Astrocyte (in vitro differentiated cells and primary cell): ENCODE data around the gene ZNF629.

ENCODE experiments used
- EZH2 ChIP-seq: IDR thresholded peaks from 2 replicates; pipeline ENCODE4 v1.6.1; 2012; ENCODE audit warnings: mild to moderate bottlenecking, low read length, inconsistent platforms; ENCODE audit not compliant: insufficient read depth
- TF ChIP-seq, protein P1 (sequence below): IDR thresholded peaks from 2 replicates; pipeline ENCODE4 v1.5.1; 2011; ENCODE audit warnings: low read depth, mild to moderate bottlenecking, inconsistent platforms, low read length, moderate library complexity; ENCODE audit not compliant: insufficient read depth

DNA sequence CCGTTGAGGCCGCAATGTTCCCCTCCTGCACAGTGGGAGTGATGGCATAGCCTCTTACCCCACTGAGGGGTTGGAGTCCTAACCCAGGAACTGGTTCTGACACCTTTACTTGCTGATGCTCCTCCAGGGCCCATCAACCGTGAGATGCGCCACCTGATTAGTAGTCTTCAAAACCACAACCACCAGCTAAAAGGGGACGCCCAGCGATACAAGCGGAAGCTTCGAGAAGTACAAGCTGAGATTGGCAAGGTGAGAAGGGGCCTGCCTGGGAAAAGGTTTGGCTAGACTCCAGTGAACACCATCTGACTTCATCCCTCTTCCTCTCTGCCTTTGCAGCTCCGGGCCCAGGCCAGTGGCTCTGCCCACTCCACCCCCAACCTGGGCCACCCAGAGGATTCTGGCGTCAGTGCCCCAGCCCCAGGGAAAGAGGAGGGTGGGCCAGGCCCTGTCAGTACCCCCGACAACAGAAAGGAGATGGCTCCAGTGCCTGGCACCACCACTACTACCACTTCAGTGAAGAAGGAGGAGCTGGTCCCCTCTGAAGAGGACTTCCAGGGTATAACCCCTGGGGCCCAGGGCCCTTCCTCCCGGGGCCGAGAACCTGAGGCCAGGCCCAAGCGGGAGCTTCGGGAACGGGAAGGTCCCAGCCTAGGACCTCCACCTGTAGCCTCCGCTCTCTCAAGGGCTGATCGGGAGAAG, 19.1 kb downstream of the ZNF629 start:
- TF ChIP-seq, protein P1, sequence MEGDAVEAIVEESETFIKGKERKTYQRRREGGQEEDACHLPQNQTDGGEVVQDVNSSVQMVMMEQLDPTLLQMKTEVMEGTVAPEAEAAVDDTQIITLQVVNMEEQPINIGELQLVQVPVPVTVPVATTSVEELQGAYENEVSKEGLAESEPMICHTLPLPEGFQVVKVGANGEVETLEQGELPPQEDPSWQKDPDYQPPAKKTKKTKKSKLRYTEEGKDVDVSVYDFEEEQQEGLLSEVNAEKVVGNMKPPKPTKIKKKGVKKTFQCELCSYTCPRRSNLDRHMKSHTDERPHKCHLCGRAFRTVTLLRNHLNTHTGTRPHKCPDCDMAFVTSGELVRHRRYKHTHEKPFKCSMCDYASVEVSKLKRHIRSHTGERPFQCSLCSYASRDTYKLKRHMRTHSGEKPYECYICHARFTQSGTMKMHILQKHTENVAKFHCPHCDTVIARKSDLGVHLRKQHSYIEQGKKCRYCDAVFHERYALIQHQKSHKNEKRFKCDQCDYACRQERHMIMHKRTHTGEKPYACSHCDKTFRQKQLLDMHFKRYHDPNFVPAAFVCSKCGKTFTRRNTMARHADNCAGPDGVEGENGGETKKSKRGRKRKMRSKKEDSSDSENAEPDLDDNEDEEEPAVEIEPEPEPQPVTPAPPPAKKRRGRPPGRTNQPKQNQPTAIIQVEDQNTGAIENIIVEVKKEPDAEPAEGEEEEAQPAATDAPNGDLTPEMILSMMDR, result no peak
- TF ChIP-seq EZH2, result no peak
